Skin of body (tissue), 3 donors: ENCODE data around the gene SMIM44. TPM values are rescaled to one million over a fixed set of nuclear protein-coding genes. Genes with fewer than 3 reads are reported as not detected.

Experiments used
- DNase-seq: peaks from one replicate; lab custom pipeline; 2025; lab: John Stamatoyannopoulos, UW
- small RNA-seq: library from RNA; depleted of rRNA; stranded (forward); fragments of <200 nt; gene quantifications from one replicate; pipeline ENCODE3, GENCODE V24; 2014; ENCODE audit warnings: low replicate concordance
- total RNA-seq: library from RNA; depleted of rRNA; stranded (reverse); fragments of >200 nt; gene quantifications from one replicate; pipeline ENCODE4 v1.2.3, GENCODE V29; 2014

Gene SMIM44
- total RNA-seq, 1 donor from 2014 or later, result not detected

- DNase-seq, result no peak
Observed at GRCh38 chr19:3441986-3442329, 41.3 kb downstream of the SMIM44 start.

GRCh38 chr19:3441089-3441985, 41.9 kb downstream of the SMIM44 start:
- no peak for DNase-seq

- DNase-seq, result no peak
Observed at GRCh38 chr19:3440082-3440481, 43.2 kb downstream of the SMIM44 start.

GRCh38 chr19:3434630-3435553, 48.3 kb downstream of the SMIM44 start:
- DNase-seq, result peak; percentile 93

GRCh38 chr19:3433805-3434540, 49.3 kb downstream of the SMIM44 start:
- DNase-seq, result no peak

GRCh38 chr19:3433313-3433712, 49.9 kb downstream of the SMIM44 start:
- no peak for DNase-seq

Small RNAs within 50 kb of the gene (small RNA-seq; reads per million reads assigned to genes)
- gene RF00212, result not detected

Other genes with a start within 250 kb of the SMIM44 start
- 27.6 TPM for gene NFIC, start 116.9 kb downstream of the SMIM44 start, total RNA-seq
- gene SMIM24, start 2.9 kb downstream of the SMIM44 start, total RNA-seq, result not detected
- 6.7 TPM for gene DOHH, start 17.2 kb upstream of the SMIM44 start, total RNA-seq
- gene FZR1, start 22.9 kb upstream of the SMIM44 start, total RNA-seq, result 22.7 TPM
- gene TEKTIP1, start 55.7 kb upstream of the SMIM44 start, total RNA-seq, result not detected
- gene MFSD12, start 74.1 kb upstream of the SMIM44 start, total RNA-seq, result 23.6 TPM
- 44.1 TPM for gene HMG20B, start 89.5 kb upstream of the SMIM44 start, total RNA-seq
- gene GIPC3, start 102.0 kb upstream of the SMIM44 start, total RNA-seq, result 0.20 TPM
- 1.2 TPM for gene TBXA2R, start 123.4 kb upstream of the SMIM44 start, total RNA-seq
- gene CACTIN, start 143.3 kb upstream of the SMIM44 start, total RNA-seq, result 12.8 TPM
- gene PIP5K1C, start 217.0 kb upstream of the SMIM44 start, total RNA-seq, result 8.9 TPM
- gene TJP3, start 224.9 kb upstream of the SMIM44 start, total RNA-seq, result 1.2 TPM